ENCODE measurements around the gene ARF3. TPM values are rescaled to one million over a fixed set of nuclear protein-coding genes. Genes with fewer than 3 reads are reported as not detected.
A peak's percentile ranks its signal among the peaks of the same experiment; 100 is the strongest.

ARF3 gene
- total and polyA plus RNA-seq, 9 of the 15 experiments (the other 6 are each of a cell fraction or from before 2014, with no cell fraction given), result 5.9 to 170 (median 64.4) TPM

GRCh38 chr12:48973941-48974673 lies 16.8 kb upstream of the ARF3 start (continued):
- TF ChIP-seq PHF8 (IDR thresholded peaks at IDR 0.05; ENCODE audit: borderline replicate concordance, low read length), result no peak
- TF ChIP-seq MAZ (CRISPR knock-in tag; conservative IDR thresholded peaks at IDR 0.05 in 1 of 2, IDR thresholded peaks at IDR 0.05 in 1 of 2), result 0 out of 4 replicates have a peak, but pooled peaks of 1 of the 2 experiments have one; percentile 23
- peak; percentile 33; the same call in 1 of the 2 replicates for TF ChIP-seq CREM (IDR thresholded peaks at IDR 0.05; ENCODE audit: low read depth)
- 0 out of 2 replicates have a peak, but pooled peaks have one; percentile 14 for TF ChIP-seq RB1 (IDR thresholded peaks at IDR 0.05; ENCODE audit: low read depth)
- peak; percentile 43; the same call in 1 of the 2 replicates for TF ChIP-seq REST (IDR thresholded peaks at IDR 0.05; ENCODE audit: borderline replicate concordance)
- no peak for TF ChIP-seq REST (CRISPR knock-in tag; IDR thresholded peaks at IDR 0.05; ENCODE audit: low read depth)
- TF ChIP-seq MCM5 (IDR thresholded peaks at IDR 0.05; ENCODE audit: low read depth), result no peak
- peak; percentile 42; the same call in 1 of the 2 replicates for TF ChIP-seq ZFX (CRISPR knock-in tag; IDR thresholded peaks at IDR 0.05)
- no peak for TF ChIP-seq IRF1 (CRISPR knock-in tag; IDR thresholded peaks at IDR 0.05; ENCODE audit: borderline replicate concordance)
- no peak for TF ChIP-seq POLR2B (IDR thresholded peaks at IDR 0.05; ENCODE audit: low read depth, partially characterized antibody)
- peak; percentile 58; the same call in 1 of the 2 replicates for TF ChIP-seq SMARCA4 (IDR thresholded peaks at IDR 0.05)
- TF ChIP-seq RAD21 (CRISPR knock-in tag; conservative IDR thresholded peaks at IDR 0.05 in 1 of 2, IDR thresholded peaks at IDR 0.05 in 1 of 2), result peak in 1 of 2 experiments; percentile 56; a peak in 2 of 4 replicates

Measured in K562 (cell line).